ENCODE data around the gene GCA. TPM values are rescaled to one million over a fixed set of nuclear protein-coding genes. Genes with fewer than 3 reads are reported as not detected.

GCA gene
- total and polyA plus RNA-seq, 2 of the 4 experiments (the other 2 are of a cell fraction) = 2.2 to 3.6 TPM

- H2BK120ac ChIP-seq (ENCODE audit: low read depth, low read length) = no peak overlapping the region
- H2AK9ac ChIP-seq (replicated peaks; ENCODE audit: low read depth, low read length, poor library complexity) = no peak overlapping the region
- DNase-seq (no peak), ATAC-seq (ENCODE audit: low read depth) (no peak)
- POLR2A ChIA-PET (ENCODE audit: unreplicated experiment) = no interaction called here
- H4K20me1 ChIP-seq (ENCODE audit: insufficient read depth, low read length) = no peaks in the 10 kb centered on the region
- no peak overlapping the region for H4K91ac ChIP-seq (ENCODE audit: insufficient read depth, low read depth, low read length)
- H3K9me3 ChIP-seq (ENCODE audit: control insufficient read depth, insufficient read depth, low read length) = no peaks in the 10 kb centered on the region
- intact Hi-C loops (cut with micrococcal nuclease) (no loop called here), in situ Hi-C loops (cut with MboI; ENCODE audit: low sequenced_read_pairs) (no loop called here), dilution Hi-C loops (cut with HindIII; ENCODE audit: low sequenced_read_pairs, unreplicated experiment) (no loop called here)
- H2BK15ac ChIP-seq (ENCODE audit: low read depth, low read length) = no peak overlapping the region
- BruUV-seq (replicated peaks) = no TSS peak
- no peaks in the 10 kb centered on the region for H3K9me1 ChIP-seq (ENCODE audit: insufficient read depth, low read length)
- H3K4me3 ChIP-seq (ENCODE audit: insufficient read depth, low read depth, low read length) = no peak overlapping the region
- TF ChIP-seq CHD1 (IDR thresholded peaks at IDR 0.05; ENCODE audit: low read depth, low read length) (no peak), MAFK (IDR thresholded peaks at IDR 0.05; ENCODE audit: low read depth, low read length) (no peak), USF2 (IDR thresholded peaks at IDR 0.05; ENCODE audit: low read depth, low read length) (no peak), RFX5 (IDR thresholded peaks at IDR 0.05; ENCODE audit: low read depth, low read length) (no peak), SMC3 (IDR thresholded peaks at IDR 0.05; ENCODE audit: low read depth, low read length) (no peak), CTCF (conservative IDR thresholded peaks at IDR 0.05; ENCODE audit: low read depth, low read length) (no peak), MXI1 (IDR thresholded peaks at IDR 0.05; ENCODE audit: borderline replicate concordance, low read depth, low read length) (no peak), RAD21 (IDR thresholded peaks at IDR 0.05; ENCODE audit: low read length) (no peak), BHLHE40 (IDR thresholded peaks at IDR 0.05; ENCODE audit: low read depth, low read length) (no peak), ELK1 (IDR thresholded peaks at IDR 0.05; ENCODE audit: borderline replicate concordance, low read depth, low read length) (no peak), NFE2L2 (IDR thresholded peaks at IDR 0.05; ENCODE audit: low read depth, low read length) (no peak), CEBPB (IDR thresholded peaks at IDR 0.05; ENCODE audit: low read depth, low read length) (no peak), POLR2A (IDR thresholded peaks at IDR 0.05; ENCODE audit: low read depth, low read length) (no peak), FOS (IDR thresholded peaks at IDR 0.05; ENCODE audit: low read depth, low read length) (no peak), MAZ (IDR thresholded peaks at IDR 0.05; ENCODE audit: borderline replicate concordance, low read depth, low read length) (no peak), RCOR1 (IDR thresholded peaks at IDR 0.05; ENCODE audit: insufficient replicate concordance, low read length) (no peak)
- H3K14ac ChIP-seq (replicated peaks; ENCODE audit: low read depth, low read length) = no peak overlapping the region
- H3K18ac ChIP-seq (ENCODE audit: low read depth, low read length) = no peak overlapping the region
- H3K23ac ChIP-seq (ENCODE audit: low read depth, low read length) = no peak overlapping the region
- H4K8ac ChIP-seq (ENCODE audit: low read depth in 2 of 2, low read length in 2 of 2) = no peak overlapping the region
- WGBS, 2 experiments (ENCODE audit: extremely low coverage in 2 of 2, insufficient read length in 1 of 2) = 10% methylated on average over 1 of the region's 2 CpGs; no CpG with 5 or more reads in 1 of the 2 experiments
- no peak overlapping the region for H3K4ac ChIP-seq (ENCODE audit: low read depth, low read length)
- no peak overlapping the region for H3K27ac ChIP-seq (ENCODE audit: insufficient read depth, low read length)
- no peak overlapping the region for H2BK20ac ChIP-seq (ENCODE audit: low read depth, low read length)
- no peaks in the 10 kb centered on the region for H3K36me3 ChIP-seq (ENCODE audit: control insufficient read depth, insufficient read depth, low read length)
- no peaks in the 10 kb centered on the region for H3K27me3 ChIP-seq (ENCODE audit: control insufficient read depth, insufficient read depth, low read length)
- no peaks in the 10 kb centered on the region for H3K4me1 ChIP-seq (ENCODE audit: control insufficient read depth, insufficient read depth, low read length)
- no peak overlapping the region for H3K56ac ChIP-seq (ENCODE audit: extremely low read depth, insufficient read depth, low read length)
- CTCF ChIA-PET = no interaction called here
- H3K79me1 ChIP-seq (ENCODE audit: low read depth in 1 of 2, low read length in 2 of 2) = no peaks in the 10 kb centered on the region
- no peak overlapping the region for H2BK5ac ChIP-seq (ENCODE audit: low read depth, low read length, poor library complexity, severe bottlenecking)
- no peak overlapping the region for H2AFZ ChIP-seq (replicated peaks; ENCODE audit: low read length, poor library complexity)
- no peak overlapping the region for H3K4me2 ChIP-seq (ENCODE audit: low read depth, low read length)
- no peak overlapping the region for H2AK5ac ChIP-seq (ENCODE audit: low read depth, low read length)
- no peak overlapping the region for H4K5ac ChIP-seq (ENCODE audit: low read depth, low read length)
- no peak overlapping the region for H3K9ac ChIP-seq (ENCODE audit: low read depth, low read length)
Measured at GRCh38 chr2:162401871-162402270, 57.9 kb downstream of the GCA start.

All from IMR-90 (cell line).